Kidney capillary endothelial cell (primary cell): ENCODE measurements around the gene APBB3.

Experiments
- DNase-seq: peaks from one replicate; pipeline ENCODE4 v3.0.0-alpha.2; 2018; ENCODE audit warnings: low spot score

Gene APBB3

GRCh38 chr5:140575309-140575708 is 10.9 kb upstream of the APBB3 start:
- DNase-seq = peak; percentile 30

- no peak for DNase-seq
Observed at GRCh38 chr5:140574165-140574564, 9.8 kb upstream of the APBB3 start.

- no peak for DNase-seq
Observed at GRCh38 chr5:140573683-140574082, 9.3 kb upstream of the APBB3 start.

- no peak for DNase-seq
Observed at GRCh38 chr5:140571105-140571504, 6.7 kb upstream of the APBB3 start.

- no peak for DNase-seq
Observed at GRCh38 chr5:140570488-140570887, 6.1 kb upstream of the APBB3 start.

DNA sequence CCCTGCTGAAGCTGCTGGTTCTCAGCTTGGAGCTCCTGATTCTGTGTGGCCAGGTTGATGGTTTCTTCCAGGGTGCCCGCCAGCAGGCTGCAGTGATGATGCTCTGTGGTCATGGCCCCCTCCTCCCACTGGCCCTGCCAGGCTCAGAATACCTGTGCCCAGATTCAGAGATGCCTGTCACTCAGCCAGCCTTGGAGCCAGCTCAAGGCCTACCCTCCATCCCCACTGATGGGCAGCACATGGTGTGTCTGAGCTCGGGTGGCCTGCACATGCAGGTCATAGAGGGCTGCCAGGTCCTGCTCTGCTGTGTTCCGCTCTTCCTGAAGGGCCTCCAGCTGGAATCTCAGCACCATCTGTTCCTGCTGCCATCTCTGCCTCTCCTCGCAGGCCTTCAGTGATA is 5.7 kb upstream of the APBB3 start:
- no peak for DNase-seq

- no peak for DNase-seq
Observed at GRCh38 chr5:140569197-140569596, 4.8 kb upstream of the APBB3 start.

GRCh38 chr5:140568443-140569063 is 4.2 kb upstream of the APBB3 start:
- no peak for DNase-seq

DNA sequence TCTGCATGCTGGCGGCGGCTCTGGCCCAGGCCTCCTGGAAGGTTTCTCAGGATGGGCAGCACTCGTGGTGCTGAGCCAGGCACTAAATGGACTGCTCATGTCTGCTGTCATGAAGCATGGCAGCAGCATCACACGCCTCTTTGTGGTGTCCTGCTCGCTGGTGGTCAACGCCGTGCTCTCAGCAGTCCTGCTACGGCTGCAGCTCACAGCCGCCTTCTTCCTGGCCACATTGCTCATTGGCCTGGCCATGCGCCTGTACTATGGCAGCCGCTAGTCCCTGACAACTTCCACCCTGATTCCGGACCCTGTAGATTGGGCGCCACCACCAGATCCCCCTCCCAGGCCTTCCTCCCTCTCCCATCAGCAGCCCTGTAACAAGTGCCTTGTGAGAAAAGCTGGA is 3.5 kb upstream of the APBB3 start:
- DNase-seq = no peak

DNA sequence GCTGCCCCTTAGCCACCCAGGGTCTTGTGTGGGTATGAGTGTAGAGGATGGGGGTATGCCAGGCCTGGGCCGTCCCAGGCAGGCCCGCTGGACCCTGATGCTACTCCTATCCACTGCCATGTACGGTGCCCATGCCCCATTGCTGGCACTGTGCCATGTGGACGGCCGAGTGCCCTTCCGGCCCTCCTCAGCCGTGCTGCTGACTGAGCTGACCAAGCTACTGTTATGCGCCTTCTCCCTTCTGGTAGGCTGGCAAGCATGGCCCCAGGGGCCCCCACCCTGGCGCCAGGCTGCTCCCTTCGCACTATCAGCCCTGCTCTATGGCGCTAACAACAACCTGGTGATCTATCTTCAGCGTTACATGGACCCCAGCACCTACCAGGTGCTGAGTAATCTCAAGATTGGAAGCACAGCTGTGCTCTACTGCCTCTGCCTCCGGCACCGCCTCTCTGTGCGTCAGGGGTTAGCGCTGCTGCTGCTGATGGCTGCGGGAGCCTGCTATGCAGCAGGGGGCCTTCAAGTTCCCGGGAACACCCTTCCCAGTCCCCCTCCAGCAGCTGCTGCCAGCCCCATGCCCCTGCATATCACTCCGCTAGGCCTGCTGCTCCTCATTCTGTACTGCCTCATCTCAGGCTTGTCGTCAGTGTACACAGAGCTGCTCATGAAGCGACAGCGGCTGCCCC is 2.9 kb upstream of the APBB3 start:
- DNase-seq = no peak

- DNase-seq = no peak
Observed at GRCh38 chr5:140566665-140567064, 2.3 kb upstream of the APBB3 start.

GRCh38 chr5:140565780-140566095 is 1.3 kb upstream of the APBB3 start:
- DNase-seq = no peak

- peak; percentile 69 for DNase-seq
Observed at GRCh38 chr5:140565024-140565779, 804 bp upstream of the APBB3 start.

DNA sequence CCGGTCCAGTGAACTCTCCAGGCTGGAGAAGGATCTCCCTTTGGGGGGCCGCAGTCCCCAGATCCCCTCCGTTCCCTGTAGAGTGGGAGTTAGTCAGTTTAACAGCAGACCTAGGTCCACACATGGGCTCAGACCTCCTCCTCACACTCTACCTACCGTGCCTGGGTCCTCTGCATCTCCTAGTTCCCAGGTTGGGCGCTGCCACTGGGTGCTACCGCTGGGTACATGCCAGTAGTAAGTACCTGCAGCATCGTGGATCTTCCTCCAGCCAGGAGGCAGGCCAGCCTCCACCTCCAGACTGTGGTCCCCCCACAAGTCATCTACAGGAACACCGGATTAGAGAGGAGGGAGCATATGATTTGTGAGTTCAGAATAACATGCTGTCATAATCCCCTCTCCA is 802 bp downstream of the APBB3 start:
- no peak for DNase-seq

GRCh38 chr5:140561753-140562523 is 2.5 kb downstream of the APBB3 start:
- no peak for DNase-seq

DNA sequence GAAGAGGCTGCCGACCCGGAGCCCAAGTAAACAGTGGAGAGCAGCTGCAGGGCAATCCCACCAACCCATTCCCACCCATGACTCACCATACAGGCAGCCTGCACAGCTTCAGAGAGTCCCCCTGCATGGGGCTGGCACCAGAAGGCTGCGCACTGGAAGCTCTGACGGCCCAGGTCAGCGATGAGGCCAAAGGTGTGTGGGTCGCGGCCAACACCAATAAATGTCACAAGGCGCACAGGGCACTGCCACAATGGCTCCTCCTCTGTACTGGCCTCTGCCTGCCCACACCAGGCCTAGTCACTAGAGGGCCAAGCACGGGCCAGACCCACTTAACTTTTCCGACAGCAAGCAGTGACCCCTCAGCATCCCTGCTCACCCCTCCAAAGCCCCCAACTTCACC is 4.2 kb downstream of the APBB3 start:
- DNase-seq = no peak

DNA sequence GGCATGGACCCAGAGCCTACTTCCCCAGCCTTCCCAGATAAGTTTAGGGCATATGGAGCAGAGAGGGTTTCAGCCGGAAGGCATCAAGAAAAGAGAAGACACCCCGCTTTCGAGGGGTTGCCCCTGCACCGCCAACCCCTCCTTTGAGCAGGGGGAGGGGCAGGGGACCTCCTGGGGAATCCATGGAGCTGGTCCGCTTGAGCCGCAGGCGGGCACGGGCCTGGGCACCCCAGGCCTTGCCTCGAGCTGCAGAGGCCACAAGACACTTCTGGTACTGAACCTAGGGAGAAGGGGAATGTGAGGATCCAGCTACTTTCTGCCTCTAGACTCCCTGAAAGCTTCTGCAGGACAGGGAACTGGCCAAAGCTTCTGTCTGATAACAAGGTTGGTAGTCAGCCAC is 5.9 kb downstream of the APBB3 start:
- DNase-seq = no peak

GRCh38 chr5:140557965-140558364 is 6.4 kb downstream of the APBB3 start:
- no peak for DNase-seq

- DNase-seq = peak; percentile 82
Observed at GRCh38 chr5:140557136-140557805, 7.1 kb downstream of the APBB3 start, which contains the start of gene SRA1. SRA1 (minus strand) TSS chr5:140557473; CDS start chr5:140557452, 21 bp downstream.

DNA sequence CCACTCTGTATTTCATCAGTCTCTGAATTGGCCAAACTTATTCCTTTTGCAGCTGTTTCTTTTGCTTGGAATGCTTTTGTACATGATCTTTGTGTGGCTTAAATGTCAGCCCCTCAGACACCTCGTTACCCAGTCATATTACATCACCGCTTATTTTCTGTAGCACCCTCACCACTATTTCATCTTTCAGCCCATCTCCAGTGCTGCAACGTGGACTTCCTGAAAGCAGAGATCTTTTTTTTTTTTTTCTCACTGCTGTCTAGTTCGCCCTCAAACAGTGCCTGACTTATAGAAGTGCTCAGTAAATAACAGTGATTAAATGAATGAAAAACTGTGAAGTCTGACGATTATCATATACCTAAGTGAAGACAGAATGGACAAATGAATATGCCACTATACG is 8.0 kb downstream of the APBB3 start:
- no peak for DNase-seq

GRCh38 chr5:140555747-140556312 is 8.6 kb downstream of the APBB3 start:
- DNase-seq = no peak

GRCh38 chr5:140554454-140554853 is 9.9 kb downstream of the APBB3 start:
- no peak for DNase-seq
